GM21360 (cell line): ENCODE results near the gene CCL27.

Source experiments
- ATAC-seq: cut with Tn5 transposase; IDR thresholded peaks from one replicate; pipeline ENCODE4 v1.9.1; 2021; ENCODE audit warnings: mild to moderate bottlenecking, moderate library complexity; ENCODE audit not compliant: unreplicated experiment

Gene CCL27

GRCh38 chr9:34628656-34629490 is 33.6 kb downstream of the CCL27 start, which contains the start of gene ARID3C:
Gene ARID3C, minus strand, starts transcription at chr9:34629066. Its CDS starts 1,052 bp downstream, at chr9:34628014.
- ATAC-seq = peak; percentile 51

- ATAC-seq = no peak
These were observed 34.5 kb downstream of the CCL27 start for GRCh38 chr9:34627716-34628655.

- ATAC-seq = no peak
These were observed 37.3 kb downstream of the CCL27 start for GRCh38 chr9:34625186-34625486.

GRCh38 chr9:34624475-34625185 is 37.8 kb downstream of the CCL27 start:
- no peak for ATAC-seq

GRCh38 chr9:34623374-34624235 is 38.9 kb downstream of the CCL27 start:
- ATAC-seq = no peak

GRCh38 chr9:34620061-34620994 is 42.1 kb downstream of the CCL27 start, which contains the start of gene DCTN3:
Gene DCTN3, minus strand, starts transcription at chr9:34620495. Its CDS starts 31 bp downstream, at chr9:34620464.
- peak; percentile 90 for ATAC-seq

GRCh38 chr9:34615132-34615531 is 47.3 kb downstream of the CCL27 start:
- ATAC-seq = no peak

GRCh38 chr9:34612788-34613390 is 49.6 kb downstream of the CCL27 start:
- ATAC-seq = no peak
